Activated T-helper 17 cell treated with anti-CD3 and anti-CD28 coated beads, Interleukin-2, amount 50 U/mL, for 72 hours (primary cell): ENCODE results near the gene COL4A1. TPM values are rescaled to one million over a fixed set of nuclear protein-coding genes. Genes with fewer than 3 reads are reported as not detected.

Experiments used
- ATAC-seq: fragments of 150-1000 bp; cut with Tn5 transposase; replicated peaks from 2 replicates; pipeline ENCODE4 v1.10.0; 2021; ENCODE audit warnings: mild to moderate bottlenecking, moderate library complexity
- H3K27ac Mint-ChIP-seq: one replicate; pipeline ENCODE4 v1.8.0; 2022; ENCODE audit warnings: mixed read lengths
- H3K27me3 Mint-ChIP-seq: one replicate; pipeline ENCODE4 v1.8.0; 2022; ENCODE audit warnings: mixed read lengths
- H3K36me3 Mint-ChIP-seq: one replicate; pipeline ENCODE4 v1.8.0; 2022; ENCODE audit warnings: low read depth, mild to moderate bottlenecking, mixed read lengths
- H3K4me1 Mint-ChIP-seq: one replicate; pipeline ENCODE4 v1.8.0; 2022; ENCODE audit warnings: mixed read lengths
- H3K4me3 Mint-ChIP-seq: one replicate; pipeline ENCODE4 v1.8.0; 2022; ENCODE audit warnings: mild to moderate bottlenecking, mixed read lengths
- H3K9me3 Mint-ChIP-seq: one replicate; pipeline ENCODE4 v1.8.0; 2022; ENCODE audit warnings: mixed read lengths
- total RNA-seq, 2 donors: library from RNA; stranded (reverse); gene quantifications; one replicate each; pipeline ENCODE4 v1.2.3, GENCODE V29; 2022

Gene COL4A1
- total RNA-seq, 2 donors from 2014 or later: not detected

DNA sequence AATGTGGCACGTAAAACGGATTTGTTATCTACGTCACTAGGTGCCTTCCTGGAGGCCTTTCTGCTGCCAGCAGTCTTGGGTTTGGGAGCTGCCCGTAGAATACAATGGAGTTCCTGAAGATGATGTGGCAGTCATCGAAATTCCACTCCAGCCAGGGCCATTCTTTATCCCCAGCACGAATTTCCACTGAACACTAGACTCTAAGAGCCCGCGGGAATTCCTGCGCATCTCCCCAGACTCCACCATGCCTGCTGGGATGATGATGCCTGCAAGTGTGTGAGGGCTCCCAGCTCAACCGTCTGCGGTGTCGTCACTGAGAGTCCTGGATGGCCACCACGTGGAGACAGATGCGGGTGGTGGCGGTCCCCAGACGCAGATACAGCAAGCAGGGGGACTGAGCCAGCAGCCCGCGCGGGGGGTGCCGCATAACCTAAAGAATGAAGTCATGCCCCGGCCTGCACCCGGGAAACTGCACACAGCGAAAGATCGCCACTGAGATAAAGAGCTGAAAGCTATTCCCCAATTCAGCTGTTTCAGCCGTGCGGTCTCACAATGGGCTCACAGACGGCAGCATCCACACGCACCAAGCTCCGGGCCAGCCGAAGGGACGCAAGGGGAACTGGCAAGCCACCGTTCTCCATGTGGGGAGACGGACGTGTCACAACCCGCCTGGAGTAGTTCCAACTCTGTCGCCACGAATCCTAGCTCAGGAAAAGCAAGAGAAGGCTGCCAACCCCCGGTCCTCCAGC is 41.1 kb downstream of the COL4A1 start:
- no peaks in the 10 kb centered on the region for H3K9me3 Mint-ChIP-seq
- no peaks in the 10 kb centered on the region for H3K36me3 Mint-ChIP-seq
- H3K27ac Mint-ChIP-seq: no peak overlapping the region
- H3K4me3 Mint-ChIP-seq: no peak overlapping the region
- no peak for ATAC-seq
- H3K4me1 Mint-ChIP-seq: no peaks in the 10 kb centered on the region
- H3K27me3 Mint-ChIP-seq: peaks cover 25% of the 10 kb centered on the region

DNA sequence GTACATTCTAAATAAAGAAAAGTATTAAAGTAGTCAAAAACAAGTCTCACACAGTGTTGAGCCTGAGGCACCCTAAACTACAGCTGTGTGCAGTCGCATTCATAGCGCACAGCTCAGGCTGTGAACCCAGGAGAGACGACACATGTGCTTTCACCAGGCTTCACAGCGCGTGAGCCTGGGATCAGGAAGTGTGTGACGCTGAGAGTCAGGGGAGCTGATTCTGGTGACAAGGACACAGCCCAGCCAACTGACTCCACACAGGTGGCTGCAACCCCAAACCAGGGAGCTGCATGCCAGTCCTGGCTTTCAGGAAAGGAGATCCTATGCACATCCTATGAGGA is 41.6 kb downstream of the COL4A1 start:
- no peaks in the 10 kb centered on the region for H3K4me1 Mint-ChIP-seq

DNA sequence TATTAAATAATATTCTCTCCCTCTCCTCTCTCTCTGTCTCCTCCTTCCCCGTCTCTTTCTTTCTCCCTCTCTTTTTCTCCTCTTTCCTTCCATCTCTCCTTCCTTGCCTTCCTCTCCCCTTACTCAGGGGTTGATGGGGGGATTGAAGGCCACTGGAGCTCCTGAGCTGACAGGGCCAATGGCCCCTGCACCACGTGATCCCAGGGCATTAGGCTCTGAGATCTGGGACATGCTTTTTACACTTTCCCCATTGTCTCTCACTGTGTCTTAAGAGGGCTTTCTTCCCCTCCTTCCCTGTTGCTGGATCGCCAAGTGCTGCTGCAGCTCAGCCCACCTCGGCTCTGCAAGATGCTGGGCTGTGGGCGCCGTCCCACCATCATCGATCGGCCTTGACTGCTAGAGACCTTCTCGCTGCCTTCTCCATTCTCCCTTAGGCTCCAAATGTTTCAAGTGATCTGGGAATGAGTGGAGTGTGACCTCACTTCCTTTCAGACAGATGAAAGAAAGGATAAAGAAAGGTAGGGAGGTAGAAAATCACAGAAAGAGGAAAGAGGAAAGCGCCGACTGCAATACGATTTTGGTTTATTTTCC is 42.2 kb downstream of the COL4A1 start:
- no peak overlapping the region for H3K4me3 Mint-ChIP-seq
- H3K36me3 Mint-ChIP-seq: no peaks in the 10 kb centered on the region
- no peaks in the 10 kb centered on the region for H3K9me3 Mint-ChIP-seq
- H3K4me1 Mint-ChIP-seq: no peaks in the 10 kb centered on the region
- H3K27me3 Mint-ChIP-seq: peaks cover 21% of the 10 kb centered on the region
- no peak for ATAC-seq
- no peak overlapping the region for H3K27ac Mint-ChIP-seq

More for the DNA sequence above, 41.6 kb downstream of the COL4A1 start:
- Mint-ChIP-seq H3K36me3 (no peaks in the 10 kb centered on the region), H3K4me3 (no peak overlapping the region), H3K9me3 (no peaks in the 10 kb centered on the region), H3K27me3 (peaks cover 21% of the 10 kb centered on the region), H3K27ac (no peak overlapping the region)
- ATAC-seq: no peak

DNA sequence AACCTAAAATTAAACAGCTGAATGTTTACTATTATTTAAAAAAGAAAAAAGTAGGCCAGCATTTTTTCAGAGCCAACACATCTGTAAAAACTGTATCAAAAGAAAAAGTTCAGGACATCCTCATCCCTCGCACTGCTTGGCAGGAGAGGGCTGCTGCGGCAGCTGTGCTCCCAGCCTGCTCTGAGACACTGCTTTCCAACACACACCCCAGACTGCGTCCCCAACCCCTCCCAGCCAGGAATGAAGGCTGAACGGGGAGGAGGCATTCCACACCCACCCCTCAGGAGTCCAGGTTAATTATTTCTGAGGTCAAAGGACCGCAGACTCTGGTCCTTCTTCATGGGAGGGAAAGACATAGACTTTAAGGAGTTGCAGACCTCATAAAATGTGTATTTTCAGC is 43.1 kb downstream of the COL4A1 start:
- ATAC-seq: no peak
- Mint-ChIP-seq H3K4me1 (no peaks in the 10 kb centered on the region), H3K27me3 (peaks cover 21% of the 10 kb centered on the region), H3K36me3 (no peaks in the 10 kb centered on the region), H3K4me3 (no peak overlapping the region), H3K27ac (no peak overlapping the region), H3K9me3 (no peaks in the 10 kb centered on the region)

DNA sequence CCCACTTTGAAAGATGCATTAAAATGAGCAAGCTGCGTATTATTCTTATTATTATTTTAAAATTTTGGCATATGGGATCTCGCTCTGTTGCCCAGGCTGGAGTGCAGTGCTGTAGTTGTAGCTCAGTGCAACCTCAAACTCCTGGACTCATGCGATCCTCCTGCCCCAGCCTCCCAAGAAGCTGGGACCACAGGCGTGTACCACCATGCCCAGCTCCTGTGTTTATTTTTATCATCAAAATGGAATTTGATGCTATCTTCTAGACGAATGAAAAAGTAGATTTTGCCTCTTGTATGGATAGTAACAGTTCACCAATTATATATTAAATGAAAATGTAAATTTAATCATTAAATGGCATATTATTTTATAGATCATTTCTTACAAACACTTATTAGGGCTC is 43.6 kb downstream of the COL4A1 start:
- ATAC-seq: no peak

DNA sequence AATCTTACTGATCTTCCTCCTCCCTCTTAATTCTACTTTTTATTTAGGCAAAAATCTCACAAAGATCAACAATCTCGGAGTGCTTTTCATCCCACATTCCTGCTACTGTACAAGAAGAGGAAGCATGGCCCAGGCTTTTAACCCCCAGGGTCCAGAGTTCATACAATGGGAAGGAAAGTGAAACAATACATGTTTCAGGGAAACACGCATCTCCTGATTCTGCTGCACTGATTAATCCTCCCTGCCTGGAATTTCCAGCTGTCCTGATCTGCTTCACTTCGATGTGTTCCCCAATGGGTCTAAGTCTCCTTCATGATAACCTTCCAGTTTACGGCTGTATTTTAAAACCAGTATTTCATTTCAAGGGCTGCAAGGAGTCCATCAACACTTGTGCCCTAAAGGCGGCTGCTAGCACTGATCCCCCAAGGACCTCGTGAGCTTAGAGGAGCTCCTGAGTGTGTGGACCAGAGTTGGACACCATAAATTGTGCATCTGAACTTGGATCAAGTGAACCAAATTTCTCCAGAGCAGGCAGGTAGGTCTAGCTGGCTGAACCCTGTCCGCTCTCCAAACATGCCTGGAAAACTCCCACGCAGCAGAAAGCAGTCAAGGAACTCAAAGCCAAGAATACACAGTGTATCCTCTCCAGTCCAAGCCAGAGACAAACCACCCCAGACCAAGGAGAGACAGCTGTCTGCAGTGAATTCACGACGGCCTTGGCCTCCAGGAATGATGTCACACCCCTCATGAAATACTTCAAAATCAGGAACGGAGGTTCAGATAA is 44.3 kb downstream of the COL4A1 start:
- H3K4me1 Mint-ChIP-seq: no peaks in the 10 kb centered on the region
- H3K27me3 Mint-ChIP-seq: peaks cover 21% of the 10 kb centered on the region
- no peak overlapping the region for H3K4me3 Mint-ChIP-seq
- H3K36me3 Mint-ChIP-seq: no peaks in the 10 kb centered on the region
- no peak overlapping the region for H3K27ac Mint-ChIP-seq
- H3K9me3 Mint-ChIP-seq: no peaks in the 10 kb centered on the region
- no peak for ATAC-seq

More for the DNA sequence above, 43.6 kb downstream of the COL4A1 start:
- Mint-ChIP-seq H3K36me3 (no peaks in the 10 kb centered on the region), H3K4me3 (no peak overlapping the region), H3K27me3 (peaks cover 21% of the 10 kb centered on the region), H3K27ac (no peak overlapping the region), H3K4me1 (no peaks in the 10 kb centered on the region), H3K9me3 (no peaks in the 10 kb centered on the region)

DNA sequence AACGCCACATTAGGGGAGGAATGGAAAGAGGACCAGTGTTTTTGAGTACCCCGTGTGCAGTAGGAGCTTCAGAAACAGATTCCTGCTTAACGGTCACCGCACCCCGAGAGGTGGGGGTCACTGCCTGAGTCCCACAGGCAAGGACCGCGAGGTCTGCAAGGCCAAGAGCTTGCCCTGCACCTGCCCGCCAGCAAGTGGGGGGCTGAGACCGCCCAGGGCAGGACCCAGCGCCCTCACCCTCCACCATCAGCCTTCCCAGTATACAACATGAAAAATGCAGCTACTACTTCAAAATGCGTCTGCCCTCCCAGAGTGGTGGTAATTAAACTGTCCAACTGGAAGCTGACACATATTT is 44.9 kb downstream of the COL4A1 start:
- peaks cover 21% of the 10 kb centered on the region for H3K27me3 Mint-ChIP-seq
- H3K4me1 Mint-ChIP-seq: no peaks in the 10 kb centered on the region

DNA sequence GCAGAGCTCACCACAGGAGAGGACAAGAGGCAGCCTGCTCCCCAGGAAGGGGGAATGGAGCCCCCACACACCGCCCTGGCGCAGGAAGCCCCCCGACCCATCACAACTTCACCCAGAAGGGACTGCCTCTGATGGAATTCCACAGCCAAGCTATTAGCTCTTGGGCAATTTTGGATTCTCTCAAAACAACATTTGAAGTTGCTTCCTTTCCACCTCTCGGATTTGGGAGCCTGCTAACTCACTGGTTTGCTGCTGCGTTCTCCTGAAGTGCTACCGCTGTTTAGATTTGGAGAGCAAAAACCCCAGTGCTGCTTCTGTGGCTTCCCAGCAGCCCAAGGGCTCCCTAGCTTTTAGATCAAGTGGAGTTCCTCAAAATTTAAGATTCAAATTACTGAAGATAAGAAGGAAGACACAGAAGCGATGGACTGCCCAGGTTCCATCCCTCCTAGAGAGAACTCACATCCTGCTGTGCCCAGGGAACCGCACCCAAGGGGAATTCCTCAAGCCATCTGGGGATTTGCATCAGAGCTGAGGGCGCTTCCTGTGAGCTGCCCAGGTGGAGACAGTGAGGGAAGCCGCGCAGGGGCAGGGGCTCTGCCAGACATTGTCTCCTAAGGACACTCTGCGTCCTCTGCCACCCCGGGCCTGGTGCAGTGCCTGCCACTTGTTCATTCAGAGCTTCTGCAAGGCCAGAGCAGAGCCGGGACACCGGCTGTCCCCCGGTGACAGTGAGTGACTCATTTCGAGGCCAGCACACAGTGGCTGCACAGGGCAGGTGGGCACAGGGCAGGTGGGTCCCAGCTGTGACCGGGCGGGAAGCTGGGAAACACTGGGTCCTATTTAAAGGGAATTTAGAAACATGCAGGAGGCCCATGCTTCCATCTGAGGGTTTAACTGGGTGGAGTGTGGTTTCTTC is 45.5 kb downstream of the COL4A1 start:
- no peaks in the 10 kb centered on the region for H3K9me3 Mint-ChIP-seq
- H3K4me3 Mint-ChIP-seq: no peak overlapping the region
- H3K4me1 Mint-ChIP-seq: no peaks in the 10 kb centered on the region
- no peak overlapping the region for H3K27ac Mint-ChIP-seq
- no peaks in the 10 kb centered on the region for H3K36me3 Mint-ChIP-seq
- peaks cover 19% of the 10 kb centered on the region for H3K27me3 Mint-ChIP-seq
- no peak for ATAC-seq

More for the DNA sequence above, 44.9 kb downstream of the COL4A1 start:
- ATAC-seq: no peak
- Mint-ChIP-seq H3K36me3 (no peaks in the 10 kb centered on the region), H3K9me3 (no peaks in the 10 kb centered on the region), H3K27ac (no peak overlapping the region), H3K4me3 (no peak overlapping the region)

DNA sequence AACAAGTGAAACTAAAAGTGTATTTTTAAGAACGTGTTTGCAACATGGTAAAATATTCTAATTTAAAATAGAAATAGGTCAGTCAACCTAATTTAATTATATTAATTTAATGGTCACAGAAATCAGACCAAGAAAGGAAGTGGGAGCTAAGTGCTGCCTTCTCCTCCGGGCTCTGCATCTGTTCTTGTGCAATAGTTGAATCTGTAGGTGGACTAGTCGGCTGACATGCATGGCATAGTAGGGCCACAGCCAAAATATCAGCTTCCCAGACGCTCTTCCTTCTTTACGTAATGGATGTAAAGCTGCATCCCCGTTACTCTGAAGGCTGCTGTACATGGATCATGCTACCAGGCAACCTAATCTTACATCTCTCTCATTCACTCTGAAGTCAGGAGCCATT is 47.3 kb downstream of the COL4A1 start:
- ATAC-seq: no peak
- Mint-ChIP-seq H3K36me3 (no peaks in the 10 kb centered on the region), H3K4me1 (no peaks in the 10 kb centered on the region), H3K27me3 (peaks cover 20% of the 10 kb centered on the region), H3K9me3 (no peaks in the 10 kb centered on the region), H3K27ac (no peak overlapping the region), H3K4me3 (no peak overlapping the region)

DNA sequence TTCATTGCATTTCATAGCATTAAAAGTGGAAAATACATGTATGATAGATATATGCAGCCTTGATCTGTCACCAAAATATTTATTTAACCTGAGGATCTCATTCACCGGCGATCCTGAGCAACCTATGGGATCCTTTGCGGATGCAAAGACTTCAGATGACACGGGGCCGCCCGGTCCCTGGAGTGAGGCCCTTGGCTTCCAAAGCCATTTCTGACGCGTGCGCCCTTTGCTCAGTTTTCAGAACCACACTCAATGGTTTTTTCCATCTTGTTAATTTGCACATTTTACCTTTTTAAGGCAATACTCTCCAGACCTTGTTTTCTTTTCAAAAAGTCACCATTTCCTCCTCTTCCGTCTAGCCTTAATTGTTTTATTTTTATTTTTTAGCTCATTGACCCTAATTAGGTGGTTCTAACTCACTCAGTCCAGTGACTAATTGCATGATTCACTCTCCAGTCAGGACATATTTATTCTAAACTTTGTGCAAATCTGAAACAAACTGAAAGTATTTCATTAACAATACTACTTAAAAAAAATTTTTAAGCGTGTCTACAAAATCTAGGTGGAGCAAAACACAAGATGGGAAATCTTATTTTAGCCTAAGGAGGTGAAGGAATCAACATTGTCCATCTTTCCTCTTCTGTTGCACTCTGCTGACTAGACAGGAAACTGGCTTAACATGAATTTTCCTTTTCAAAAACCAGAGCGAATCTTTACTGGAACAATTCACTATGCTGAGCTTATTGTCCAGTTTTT is 47.9 kb downstream of the COL4A1 start:
- no peak for ATAC-seq
- Mint-ChIP-seq H3K27me3 (peaks cover 19% of the 10 kb centered on the region), H3K4me1 (no peaks in the 10 kb centered on the region), H3K4me3 (no peak overlapping the region), H3K9me3 (no peaks in the 10 kb centered on the region), H3K36me3 (no peaks in the 10 kb centered on the region), H3K27ac (no peak overlapping the region)

DNA sequence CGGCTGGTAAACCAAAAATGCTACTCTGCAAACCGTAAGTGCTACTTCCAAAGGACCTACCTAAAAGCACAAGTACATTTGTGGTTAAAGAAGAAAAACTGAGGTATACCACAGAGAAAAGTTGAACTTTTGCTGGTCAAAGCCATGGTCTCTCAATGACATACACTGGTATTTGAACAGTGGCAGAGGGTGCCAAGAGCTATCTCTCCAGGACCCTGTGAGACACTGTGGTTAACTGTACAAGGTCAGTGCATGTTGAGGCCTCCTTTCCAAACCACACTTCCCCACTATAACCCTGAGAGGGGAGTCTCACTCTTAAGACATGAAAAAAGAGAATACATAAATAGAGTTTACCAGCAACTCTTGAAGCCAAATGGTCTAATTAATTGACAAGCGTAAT is 49.5 kb downstream of the COL4A1 start:
- Mint-ChIP-seq H3K4me3 (no peak overlapping the region), H3K36me3 (no peaks in the 10 kb centered on the region), H3K27me3 (peaks cover 11% of the 10 kb centered on the region), H3K27ac (no peak overlapping the region), H3K4me1 (no peaks in the 10 kb centered on the region), H3K9me3 (no peaks in the 10 kb centered on the region)
- ATAC-seq: no peak

DNA sequence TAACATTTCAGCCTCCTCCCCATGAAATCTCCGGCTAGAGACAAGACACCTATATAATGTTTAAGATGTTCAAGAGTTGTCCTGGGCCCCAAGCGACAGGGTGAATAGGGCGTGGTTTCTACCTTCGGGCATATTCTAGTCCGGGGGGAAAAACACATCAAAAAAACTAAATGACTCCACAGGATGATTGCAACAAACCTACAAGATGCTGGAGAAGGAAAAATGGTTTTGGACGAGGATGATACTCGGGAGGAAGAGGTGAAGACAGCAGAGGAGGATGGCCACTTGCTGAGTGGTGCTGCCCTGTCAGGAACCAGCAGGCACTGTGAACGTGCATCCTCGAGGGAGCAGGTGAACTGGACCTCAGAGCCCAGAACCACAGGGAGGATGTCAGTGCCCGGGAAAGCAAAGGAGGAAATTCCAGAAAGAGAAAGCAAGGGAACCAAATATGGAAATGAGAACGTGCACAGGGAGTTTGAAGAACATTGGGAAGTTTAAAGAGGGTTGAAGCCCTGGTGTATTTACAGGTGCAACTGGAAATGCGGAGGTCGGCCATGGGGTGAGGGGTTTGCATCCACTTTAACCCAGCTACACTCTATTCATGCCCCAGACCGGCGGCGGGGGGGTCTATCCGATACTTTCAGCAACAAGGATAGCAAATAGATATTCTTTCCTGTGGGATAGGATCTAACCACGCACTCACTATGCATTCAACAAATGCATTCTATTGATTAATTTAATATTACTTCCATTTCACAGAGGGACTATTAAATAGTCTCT is 50.6 kb downstream of the COL4A1 start:
- Mint-ChIP-seq H3K27ac (no peak overlapping the region), H3K36me3 (no peaks in the 10 kb centered on the region), H3K27me3 (peaks cover 10% of the 10 kb centered on the region), H3K4me1 (no peaks in the 10 kb centered on the region), H3K4me3 (no peak overlapping the region), H3K9me3 (no peaks in the 10 kb centered on the region)
- no peak for ATAC-seq
